Spleen (tissue), 11 donors: Measurements from ENCODE around the gene BANK1. TPM values are rescaled to one million over a fixed set of nuclear protein-coding genes. Genes with fewer than 3 reads are reported as not detected.

Experiments used
- DNase-seq: peaks from one replicate; pipeline ENCODE4 v3.0.0-alpha.2; 2020
- H3K27ac ChIP-seq, 8 donors: fragments of 200-600 bp; sonication (generic) in 7 of 8; 1 replicate in 4 of 8; 2 replicates in 4 of 8; pipeline versions ENCODE4 v1.5.0 to v1.8.0; 2016 to 2021; ENCODE audit warnings: inconsistent platforms in 4 of 8, mild to moderate bottlenecking in 4 of 8, moderate library complexity in 1 of 8
- H3K27me3 ChIP-seq, 7 donors: fragments of 200-600 bp; sonication (generic) in 6 of 7; replicated peaks in 1 of 7; 1 replicate in 4 of 7; 2 replicates in 3 of 7; pipeline versions ENCODE4 v1.5.0 to v1.8.0; 2016 to 2021; ENCODE audit warnings: inconsistent platforms in 3 of 7, mild to moderate bottlenecking in 1 of 7
- H3K36me3 ChIP-seq, 6 donors: fragments of 200-600 bp; sonication (generic) in 5 of 6; 1 replicate in 4 of 6; 2 replicates in 2 of 6; pipeline versions ENCODE4 v1.5.0 to v1.8.0; 2016 to 2021; ENCODE audit warnings: inconsistent platforms in 2 of 6
- H3K4me1 ChIP-seq, 6 donors: fragments of 200-600 bp; sonication (generic) in 5 of 6; 1 replicate in 3 of 6; 2 replicates in 3 of 6; pipeline versions ENCODE4 v1.5.0 to v1.8.0; 2016 to 2021; ENCODE audit warnings: inconsistent platforms in 3 of 6
- H3K4me3 ChIP-seq, 8 donors: fragments of 200-600 bp; sonication (generic) in 7 of 8; 1 replicate in 4 of 8; 2 replicates in 4 of 8; pipeline versions ENCODE4 v1.5.0 to v1.8.0; 2016 to 2021; ENCODE audit warnings: inconsistent platforms in 4 of 8, mild to moderate bottlenecking in 4 of 8, moderate library complexity in 2 of 8
- H3K9me3 ChIP-seq, 8 donors: fragments of 200-600 bp; sonication (generic) in 7 of 8; 1 replicate in 4 of 8; 2 replicates in 4 of 8; pipeline versions ENCODE4 v1.5.0 to v1.8.0; 2016 to 2021; ENCODE audit warnings: inconsistent platforms in 4 of 8
- POLR2A ChIP-seq, 3 donors: fragments of 450-650 bp; IDR thresholded peaks; one replicate each; pipeline ENCODE4 v1.5.1; 2017; ENCODE audit warnings: antibody characterized with exemption in 3 of 3, mild to moderate bottlenecking in 1 of 3
- POLR2AphosphoS5 ChIP-seq, 3 donors: sonication (generic); formaldehyde crosslinking; IDR thresholded peaks; one replicate each; pipeline ENCODE4 v1.5.1; 2017; ENCODE audit warnings: antibody characterized with exemption in 3 of 3
- WGBS, 5 donors: extraction: QIAGEN DNeasy Blood & Tissue Kit in 3 of 5; methylation state at CpG; one replicate each; pipeline versions ENCODE4 v1.1.5 to v1.1.7; 2013 to 2018; 5-methylcytosine and 5-hydroxymethylcytosine counted together
- intact Hi-C: fragments of 100-400 bp; cut with DNase I; formaldehyde crosslinking; loops from one replicate; pipeline ENCODE4 v1.15.0; 2023; ENCODE audit warnings: low total_unique reads
- polyA plus RNA-seq, 3 donors: library from polyadenylated mRNA; stranded (reverse); fragments of 200-250 nt; gene quantifications; one replicate each; pipeline ENCODE4 v1.2.1, GENCODE V29; 2013
- total RNA-seq, 7 donors: library from RNA; depleted of rRNA in 3 of 7; stranded (reverse); fragments of >200 nt in 3 of 7; fragmentation: NEBNext Ultra II Directional in 4 of 7; extraction: Animal tissue kit (Norgen Biotek cat#: 25700) in 4 of 7; gene quantifications; one replicate each; pipeline versions ENCODE4 v1.1.0 to v1.2.1, GENCODE V29; 2016 to 2021
- TF ChIP-seq, protein P1 (sequence below), 11 experiments: fragments of 200-600 bp in 7 of 11; fragments of 450-650 bp in 4 of 11; sonication (generic) in 4 of 11; IDR thresholded peaks in 8 of 11; conservative IDR thresholded peaks in 3 of 11; 1 replicate in 7 of 11; 2 replicates in 4 of 11; pipeline versions ENCODE4 v1.4.0 to v1.8.0; 2016 to 2021; ENCODE audit warnings: antibody characterized with exemption in 11 of 11, inconsistent platforms in 4 of 11, mild to moderate bottlenecking in 1 of 11
- donor health status: healthy with polysubstance abuse.
- donor health status: DM: no; HTN: no; CAD: no; lungs with moderate emphysema.
- donor health status: DM: no; HTN: no; CAD: no.
- donor health status: Bipolar disorder and iron deficiency.
- donor health status: healthy.
- donor health status: DM: no; HTN: no; CAD: no.
- donor health status: DM: yes; HTN: yes; CAD: no.

Gene BANK1
- total and polyA plus RNA-seq, 10 donors: 105 to 208 (median 139) TPM

DNA sequence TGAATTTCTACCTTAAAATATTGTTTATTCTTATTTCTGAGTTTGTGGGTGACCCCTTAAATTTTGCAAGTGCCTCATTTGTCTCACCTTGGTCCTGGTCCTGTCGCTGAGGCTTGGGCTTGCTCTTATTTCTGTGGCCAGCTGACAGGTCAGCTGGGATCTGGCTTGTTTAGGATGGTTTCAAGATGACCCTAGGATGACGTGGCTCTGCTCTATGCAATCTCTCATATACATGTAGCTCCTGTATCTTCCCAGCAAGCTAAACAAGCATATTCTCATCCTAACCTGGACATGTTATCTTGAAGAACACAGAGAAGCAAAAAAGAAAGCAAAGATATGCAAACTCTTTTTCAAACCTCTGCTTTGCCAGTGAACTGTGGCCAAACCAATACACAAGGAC is 158.4 kb downstream of the BANK1 start:
- intact Hi-C loops: no loop called here
- H3K4me1 ChIP-seq: no peaks in the 10 kb centered on the region
- no peak overlapping the region for H3K27ac ChIP-seq
- H3K4me3 ChIP-seq: no peak overlapping the region
- no peak for TF ChIP-seq POLR2A (IDR thresholded peaks at IDR 0.05)
- TF ChIP-seq, protein P1, sequence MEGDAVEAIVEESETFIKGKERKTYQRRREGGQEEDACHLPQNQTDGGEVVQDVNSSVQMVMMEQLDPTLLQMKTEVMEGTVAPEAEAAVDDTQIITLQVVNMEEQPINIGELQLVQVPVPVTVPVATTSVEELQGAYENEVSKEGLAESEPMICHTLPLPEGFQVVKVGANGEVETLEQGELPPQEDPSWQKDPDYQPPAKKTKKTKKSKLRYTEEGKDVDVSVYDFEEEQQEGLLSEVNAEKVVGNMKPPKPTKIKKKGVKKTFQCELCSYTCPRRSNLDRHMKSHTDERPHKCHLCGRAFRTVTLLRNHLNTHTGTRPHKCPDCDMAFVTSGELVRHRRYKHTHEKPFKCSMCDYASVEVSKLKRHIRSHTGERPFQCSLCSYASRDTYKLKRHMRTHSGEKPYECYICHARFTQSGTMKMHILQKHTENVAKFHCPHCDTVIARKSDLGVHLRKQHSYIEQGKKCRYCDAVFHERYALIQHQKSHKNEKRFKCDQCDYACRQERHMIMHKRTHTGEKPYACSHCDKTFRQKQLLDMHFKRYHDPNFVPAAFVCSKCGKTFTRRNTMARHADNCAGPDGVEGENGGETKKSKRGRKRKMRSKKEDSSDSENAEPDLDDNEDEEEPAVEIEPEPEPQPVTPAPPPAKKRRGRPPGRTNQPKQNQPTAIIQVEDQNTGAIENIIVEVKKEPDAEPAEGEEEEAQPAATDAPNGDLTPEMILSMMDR (IDR thresholded peaks at IDR 0.05 in 8 of 11, conservative IDR thresholded peaks at IDR 0.05 in 3 of 11): no peak
- TF ChIP-seq POLR2AphosphoS5 (IDR thresholded peaks at IDR 0.05): no peak
- H3K27me3 ChIP-seq: no peaks in the 10 kb centered on the region
- WGBS, 5 donors: 79 to 91% (median 83%) methylated on average over 2 of the region's 2 CpGs
- peaks cover 0 to 11% (median 0%) of the 10 kb centered on the region in 6 donors for H3K36me3 ChIP-seq
- H3K9me3 ChIP-seq: no peaks in the 10 kb centered on the region
- no peak for DNase-seq

DNA sequence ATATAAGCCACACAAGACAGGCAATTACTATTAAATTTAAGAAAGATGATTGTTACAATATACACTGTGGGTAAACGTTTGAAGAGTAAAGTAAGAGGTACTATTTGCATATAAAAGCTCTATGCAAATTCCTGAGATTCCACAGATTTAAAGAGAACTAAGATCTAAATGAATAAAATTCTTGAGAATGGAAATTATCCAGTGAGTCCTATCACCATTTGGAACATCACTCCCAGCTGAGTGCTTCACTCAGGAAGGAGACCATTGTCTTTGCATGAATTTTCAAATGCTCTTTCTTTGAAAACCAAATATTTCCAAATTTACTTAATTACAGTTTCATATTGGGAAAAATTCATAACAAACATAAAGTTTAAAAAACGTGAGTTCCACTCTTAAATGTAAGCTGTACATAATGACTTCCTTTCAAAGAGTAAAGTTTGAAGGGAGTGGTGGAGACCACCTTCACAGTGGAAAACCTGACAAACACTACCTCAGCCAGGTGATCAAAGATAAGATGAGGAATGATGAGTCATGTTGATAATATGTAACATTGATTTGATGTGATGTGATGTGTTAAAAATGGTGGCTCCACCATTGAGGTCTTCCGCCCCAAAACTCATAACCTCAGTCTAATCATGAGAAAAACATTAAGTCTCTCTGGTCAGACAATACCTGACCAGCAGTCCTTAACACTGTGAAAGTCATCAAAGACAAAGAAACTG is 159.9 kb downstream of the BANK1 start:
- H3K36me3 ChIP-seq: peaks cover 0 to 21% (median 0%) of the 10 kb centered on the region in 6 donors
- intact Hi-C loops: no loop called here
- no peaks in the 10 kb centered on the region for H3K4me1 ChIP-seq
- H3K4me3 ChIP-seq: no peak overlapping the region
- no peak overlapping the region for H3K27ac ChIP-seq
- WGBS, 5 donors: 70 to 84% (median 74%) methylated on average over 3 of the region's 3 CpGs
- no peaks in the 10 kb centered on the region for H3K9me3 ChIP-seq
- H3K27me3 ChIP-seq: no peaks in the 10 kb centered on the region
- TF ChIP-seq POLR2AphosphoS5 (IDR thresholded peaks at IDR 0.05) (no peak), POLR2A (IDR thresholded peaks at IDR 0.05) (no peak)
- TF ChIP-seq, protein P1 (IDR thresholded peaks at IDR 0.05 in 8 of 11, conservative IDR thresholded peaks at IDR 0.05 in 3 of 11): no peak
- no peak for DNase-seq

DNA sequence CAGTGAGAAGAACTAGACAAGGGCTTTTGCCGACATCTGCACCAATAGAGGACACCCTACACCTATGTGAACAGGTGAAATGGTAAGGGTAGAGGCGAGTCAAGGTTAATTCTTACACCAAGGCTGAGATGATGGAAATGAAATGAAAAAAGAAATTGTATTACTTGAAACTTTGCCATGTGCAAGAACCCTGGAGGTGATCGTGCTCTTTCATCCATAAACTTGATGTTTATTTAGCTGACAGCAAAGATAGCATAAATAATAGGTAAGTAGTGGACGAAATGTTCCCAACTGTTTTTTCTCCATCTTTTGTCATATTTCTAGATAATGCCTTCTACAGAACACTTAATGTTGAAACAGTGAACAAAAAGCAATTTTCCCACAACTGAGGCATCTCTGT is 162.5 kb downstream of the BANK1 start:
- intact Hi-C loops: no loop called here
- no peak for DNase-seq
- H3K27me3 ChIP-seq: no peaks in the 10 kb centered on the region
- H3K27ac ChIP-seq: no peak overlapping the region
- H3K36me3 ChIP-seq: peaks cover 0 to 25% (median 0%) of the 10 kb centered on the region in 6 donors
- 79 to 85% (median 84%) methylated on average over 4 of the region's 4 CpGs for WGBS, 5 donors
- no peaks in the 10 kb centered on the region for H3K9me3 ChIP-seq
- TF ChIP-seq POLR2AphosphoS5 (IDR thresholded peaks at IDR 0.05) (no peak), POLR2A (IDR thresholded peaks at IDR 0.05) (no peak)
- TF ChIP-seq, protein P1 (IDR thresholded peaks at IDR 0.05 in 8 of 11, conservative IDR thresholded peaks at IDR 0.05 in 3 of 11): no peak
- H3K4me1 ChIP-seq: no peaks in the 10 kb centered on the region
- no peak overlapping the region for H3K4me3 ChIP-seq

DNA sequence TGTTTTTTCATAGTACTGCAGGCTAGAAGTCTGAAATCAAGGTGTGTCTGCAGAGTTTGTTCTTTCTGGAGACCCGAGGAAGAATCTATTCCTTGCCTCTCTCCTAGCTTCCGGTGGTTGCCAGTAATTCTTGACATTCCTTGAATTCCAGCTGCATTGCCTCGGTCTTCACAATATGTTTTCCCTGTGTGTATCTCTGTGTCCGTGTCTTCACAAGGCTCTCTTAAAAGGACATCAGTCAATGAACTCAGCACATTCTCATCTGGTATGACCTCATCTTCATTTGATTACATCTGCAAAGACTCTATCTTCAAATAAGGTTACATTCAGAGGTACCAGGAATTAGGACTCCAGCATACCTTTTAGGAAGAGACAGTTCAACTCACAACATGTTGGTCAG is 163.4 kb downstream of the BANK1 start:
- intact Hi-C loops: no loop called here
- no peaks in the 10 kb centered on the region for H3K4me1 ChIP-seq
- WGBS, 5 donors: 60 to 76% (median 68%) methylated on average over 4 of the region's 4 CpGs
- no peaks in the 10 kb centered on the region for H3K27me3 ChIP-seq
- no peaks in the 10 kb centered on the region for H3K9me3 ChIP-seq
- TF ChIP-seq POLR2A (IDR thresholded peaks at IDR 0.05): no peak
- TF ChIP-seq POLR2AphosphoS5 (IDR thresholded peaks at IDR 0.05): no peak
- TF ChIP-seq, protein P1 (IDR thresholded peaks at IDR 0.05 in 8 of 11, conservative IDR thresholded peaks at IDR 0.05 in 3 of 11): no peak
- no peak overlapping the region for H3K4me3 ChIP-seq
- no peak overlapping the region for H3K27ac ChIP-seq
- no peak for DNase-seq
- peaks cover 0 to 30% (median 0%) of the 10 kb centered on the region in 6 donors for H3K36me3 ChIP-seq
